CD14-positive monocyte (primary cell): ENCODE data around the gene ADAD1. TPM values are rescaled to one million over a fixed set of nuclear protein-coding genes. Genes with fewer than 3 reads are reported as not detected.

ENCODE experiments used
- DNase-seq, 3 donors: peaks; one replicate each; pipeline ENCODE4 v3.0.0-alpha.2; 2011 to 2022
- H2AFZ ChIP-seq: 2 replicates; pipeline ENCODE4 v1.6.0; 2012; ENCODE audit warnings: mild to moderate bottlenecking, low read depth, low read length, inconsistent platforms; ENCODE audit not compliant: insufficient read depth, poor library complexity, severe bottlenecking
- H3K27ac ChIP-seq, 2 donors: 1 replicate in 1 of 2; 2 replicates in 1 of 2; pipeline ENCODE4 v1.5.1; 2012 to 2013; ENCODE audit warnings: low read length in 2 of 2, control low read depth in 1 of 2, inconsistent platforms in 1 of 2, low read depth in 1 of 2, mild to moderate bottlenecking in 1 of 2
- H3K27me3 ChIP-seq, 2 donors: one replicate each; pipeline versions ENCODE4 v1.6.0 to v1.6.1; 2011 to 2013; ENCODE audit warnings: low read length in 2 of 2; ENCODE audit not compliant: control insufficient read depth in 2 of 2, insufficient read depth in 2 of 2
- H3K36me3 ChIP-seq, 2 donors: replicated peaks in 1 of 2; 1 replicate in 1 of 2; 2 replicates in 1 of 2; pipeline versions ENCODE4 v1.5.1 to v1.6.1; 2012 to 2013; ENCODE audit warnings: low read length in 2 of 2, control low read depth in 1 of 2, inconsistent platforms in 1 of 2, mild to moderate bottlenecking in 1 of 2; ENCODE audit not compliant: insufficient read depth in 2 of 2, control insufficient read depth in 1 of 2
- H3K4me1 ChIP-seq, 2 donors: 1 replicate in 1 of 2; 2 replicates in 1 of 2; pipeline versions ENCODE4 v1.5.1 to v1.6.1; 2012 to 2013; ENCODE audit warnings: low read length in 2 of 2, control low read depth in 1 of 2, inconsistent platforms in 1 of 2, mild to moderate bottlenecking in 1 of 2, moderate library complexity in 1 of 2; ENCODE audit not compliant: insufficient read depth in 2 of 2, control insufficient read depth in 1 of 2
- H3K4me2 ChIP-seq: replicated peaks from 2 replicates; pipeline ENCODE3; 2012; ENCODE audit warnings: low read length, moderate library complexity, mild to moderate bottlenecking; ENCODE audit not compliant: poor library complexity, severe bottlenecking; ENCODE audit errors: extremely low read depth
- H3K4me3 ChIP-seq, 3 experiments: fragments of 200-600 bp in 1 of 3; sonication (generic) in 1 of 3; replicated peaks in 1 of 3; 1 replicate in 2 of 3; 2 replicates in 1 of 3; pipeline ENCODE4 v1.5.1; 2011 to 2013; ENCODE audit warnings: low read length in 3 of 3, mild to moderate bottlenecking in 3 of 3, control low read depth in 2 of 3, low read depth in 2 of 3, inconsistent platforms in 1 of 3, moderate library complexity in 1 of 3
- H3K79me2 ChIP-seq: 2 replicates; pipeline ENCODE4 v1.6.0; 2012; ENCODE audit warnings: mild to moderate bottlenecking, control low read depth, inconsistent platforms, low read length, moderate library complexity; ENCODE audit not compliant: insufficient read depth
- H3K9ac ChIP-seq: 2 replicates; pipeline ENCODE4 v1.6.0; 2017; ENCODE audit warnings: low read length, mild to moderate bottlenecking; ENCODE audit not compliant: insufficient read depth, poor library complexity, severe bottlenecking
- H3K9me3 ChIP-seq, 2 donors: replicated peaks in 1 of 2; 1 replicate in 1 of 2; 2 replicates in 1 of 2; pipeline versions ENCODE4 v1.5.1 to v1.6.1; 2012 to 2013; ENCODE audit warnings: low read length in 2 of 2, control low read depth in 1 of 2; ENCODE audit not compliant: control insufficient read depth in 1 of 2, insufficient read depth in 1 of 2
- H4K20me1 ChIP-seq: 2 replicates; pipeline ENCODE4 v1.6.0; 2012; ENCODE audit warnings: mild to moderate bottlenecking, low read length, control low read depth, moderate library complexity; ENCODE audit not compliant: insufficient read depth
- H3K27ac Mint-ChIP-seq, 7 donors: one replicate each; pipeline ENCODE4 v1.8.0; 2020; ENCODE audit warnings: mild to moderate bottlenecking in 7 of 7, mixed read lengths in 7 of 7, moderate library complexity in 6 of 7, inconsistent platforms in 2 of 7
- H3K27me3 Mint-ChIP-seq, 3 donors: one replicate each; pipeline ENCODE4 v1.8.0; 2021 to 2022; ENCODE audit warnings: low read depth in 3 of 3, mild to moderate bottlenecking in 3 of 3, mixed read lengths in 3 of 3, moderate library complexity in 3 of 3, inconsistent platforms in 1 of 3
- H3K36me3 Mint-ChIP-seq, 2 donors: one replicate each; pipeline ENCODE4 v1.8.0; 2020; ENCODE audit warnings: mixed read lengths in 2 of 2, inconsistent platforms in 1 of 2, mild to moderate bottlenecking in 1 of 2
- H3K4me1 Mint-ChIP-seq: one replicate; pipeline ENCODE4 v1.8.0; 2020; ENCODE audit warnings: mild to moderate bottlenecking, mixed read lengths
- H3K4me3 Mint-ChIP-seq, 2 donors: one replicate each; pipeline ENCODE4 v1.8.0; 2020; ENCODE audit warnings: mild to moderate bottlenecking in 2 of 2, mixed read lengths in 2 of 2, moderate library complexity in 1 of 2
- H3K9me3 Mint-ChIP-seq, 7 donors: one replicate each; pipeline ENCODE4 v1.8.0; 2020 to 2022; ENCODE audit warnings: mixed read lengths in 7 of 7, mild to moderate bottlenecking in 6 of 7, moderate library complexity in 6 of 7, inconsistent platforms in 2 of 7
- CTCF ChIP-seq: fragments of 200-600 bp; IDR thresholded peaks from one replicate; pipeline ENCODE4 v1.8.0; 2022; ENCODE audit warnings: antibody characterized with exemption, mild to moderate bottlenecking
- WGBS: methylation state at CpG from one replicate; pipeline ENCODE4 v1.1.5; 2013; ENCODE audit warnings: missing lambda C conversion rate; ENCODE audit not compliant: insufficient coverage; 5-methylcytosine and 5-hydroxymethylcytosine counted together
- intact Hi-C, 2 donors: fragments of 100-400 bp; cut with micrococcal nuclease; formaldehyde crosslinking; loops; one replicate each; pipeline versions ENCODE4 v1.15.0 to v1.15.1; 2023
- polyA minus RNA-seq: library from RNA; depleted of rRNA, polyadenylated mRNA; stranded (reverse); fragments of >200 nt; gene quantifications from 2 replicates; pipeline ENCODE4 v1.2.3, GENCODE V29; 2012
- polyA plus RNA-seq, 3 donors: library from polyadenylated mRNA; depleted of rRNA in 1 of 3; unstranded in 2 of 3; stranded (reverse) in 1 of 3; fragments of 300-500 nt in 2 of 3; fragments of >200 nt in 1 of 3; fragmentation: Illumina TruSeq in 2 of 3; gene quantifications; 1 replicate in 2 of 3; 2 replicates in 1 of 3; pipeline ENCODE4 v1.2.3, GENCODE V29; 2012 to 2021
- total RNA-seq, 12 experiments: library from RNA in 1 of 12; stranded (reverse) in 1 of 12; fragments of 120-200 nt in 1 of 12; gene quantifications; one replicate each; pipeline ENCODE4 v1.2.4 and lab custom pipeline; 2013 to 2026; ENCODE audit warnings: mixed read lengths in 6 of 12, inconsistent platforms in 1 of 12

The ADAD1 gene
- total RNA-seq (2013), result not detected
- polyA plus RNA-seq (not detected), polyA minus RNA-seq (not detected in 2 replicates), total RNA-seq (lab: John Stamatoyannopoulos, UW) (0 to 1.5 (median 0.08) reads per million in 11 experiments)

GRCh38 chr4:122378711-122379110 lies at the start of gene ADAD1:
Gene ADAD1 (plus strand): TSS chr4:122379011. CDS start chr4:122380070, 1,059 bp downstream.
- Mint-ChIP-seq H3K27me3 (peaks cover 0 to 1% (median 1%) of the 10 kb centered on the region in 3 donors), H3K9me3 (peaks cover 6 to 18% (median 10%) of the 10 kb centered on the region in 7 donors), H3K4me3 (peak within 1 kb of the TSS in 1 of 2 donors; percentile 28), H3K27ac (no peak within 1 kb of the TSS), H3K4me1 (no peaks in the 10 kb centered on the region), H3K36me3 (no peaks in the 10 kb centered on the region)
- Histone ChIP-seq H3K4me1 (no peaks in the 10 kb centered on the region), H3K9ac (no peak within 1 kb of the TSS), H3K27me3 (no peaks in the 10 kb centered on the region), H3K27ac (no peak within 1 kb of the TSS), H3K9me3 (peaks cover 11 to 17% of the 10 kb centered on the region in 2 donors), H2AFZ (no peak within 1 kb of the TSS), H3K4me2 (no peak within 1 kb of the TSS), H3K79me2 (no peaks in the 10 kb centered on the region), H4K20me1 (no peaks in the 10 kb centered on the region), H3K4me3 (no peak within 1 kb of the TSS), H3K36me3 (no peaks in the 10 kb centered on the region)
- 96% methylated on average over 4 of the region's 7 CpGs for WGBS
- no peak for DNase-seq
- intact Hi-C loops, result no loop called here
- no peak for TF ChIP-seq CTCF

- Mint-ChIP-seq H3K27me3 (no peaks in the 10 kb centered on the region), H3K36me3 (peaks cover 59 to 64% of the 10 kb centered on the region in 2 donors), H3K4me3 (no peak overlapping the region), H3K4me1 (no peaks in the 10 kb centered on the region), H3K27ac (no peak overlapping the region), H3K9me3 (no peaks in the 10 kb centered on the region)
- no peaks in the 10 kb centered on the region for H3K27me3 ChIP-seq
- no peak overlapping the region for H3K4me3 ChIP-seq
- no peaks in the 10 kb centered on the region for H3K4me1 ChIP-seq
- DNase-seq, result no peak
- no peak overlapping the region for H3K27ac ChIP-seq
- H3K79me2 ChIP-seq, result no peaks in the 10 kb centered on the region
- peaks cover 70 to 79% of the 10 kb centered on the region in 2 donors for H3K36me3 ChIP-seq
- no peak overlapping the region for H2AFZ ChIP-seq
- no peaks in the 10 kb centered on the region for H3K9me3 ChIP-seq
- intact Hi-C loops, result no loop called here
- H3K9ac ChIP-seq, result no peak overlapping the region
- no peaks in the 10 kb centered on the region for H4K20me1 ChIP-seq
- no peak for TF ChIP-seq CTCF
- no peak overlapping the region for H3K4me2 ChIP-seq
- no CpG with 5 or more reads among the region's 3 CpGs for WGBS
Measured at GRCh38 chr4:122329876-122330565, 48.8 kb upstream of the ADAD1 start.
